ENCODE results near the gene GLP1R. TPM values are rescaled to one million over a fixed set of nuclear protein-coding genes. Genes with fewer than 3 reads are reported as not detected.
"Not testable (repeated sequence)": the region's sequence is repeated elsewhere in the genome, so short reads cannot be mapped to it uniquely, and the experiment has no call there.

The GLP1R gene
- total and polyA plus RNA-seq, 8 donors: 0.05 to 9.0 (median 1.9) TPM; not detected in 4

DNA sequence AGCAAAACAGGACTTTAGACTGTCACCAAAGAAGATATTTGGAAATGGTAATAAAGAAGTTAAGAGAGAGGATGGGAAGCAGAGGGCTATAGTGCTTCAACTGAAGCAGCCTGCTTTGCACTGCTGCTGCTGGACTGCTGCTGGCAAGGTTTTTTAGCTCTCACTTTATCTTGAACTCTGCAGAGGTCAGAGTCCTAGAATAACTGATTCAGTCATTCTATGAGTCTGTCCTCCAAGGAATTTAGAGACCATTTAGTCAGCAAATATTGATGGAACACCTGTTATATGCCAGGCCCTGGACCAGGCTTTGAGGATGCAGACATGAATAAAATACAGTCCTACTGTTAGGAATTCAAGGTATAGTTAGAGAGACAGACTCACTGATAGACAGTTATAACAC, 75.5 kb downstream of the GLP1R start:
- no peaks in the 10 kb centered on the region for H3K4me1 ChIP-seq
- intact Hi-C loops (cut with DNase I; ENCODE audit: low total_unique reads): no loop called here
- DNase-seq: no peak

GRCh38 chr6:39128106-39128505, 79.5 kb downstream of the GLP1R start:
- no peak for DNase-seq
- no peak overlapping the region for H3K4me3 ChIP-seq
- H3K4me1 ChIP-seq: no peaks in the 10 kb centered on the region
- H3K27me3 ChIP-seq: no peaks in the 10 kb centered on the region
- TF ChIP-seq EP300 (IDR thresholded peaks at IDR 0.05) (no peak), POLR2AphosphoS5 (IDR thresholded peaks at IDR 0.05) (no peak), POLR2A (IDR thresholded peaks at IDR 0.05) (no peak)
- TF ChIP-seq, protein P1, sequence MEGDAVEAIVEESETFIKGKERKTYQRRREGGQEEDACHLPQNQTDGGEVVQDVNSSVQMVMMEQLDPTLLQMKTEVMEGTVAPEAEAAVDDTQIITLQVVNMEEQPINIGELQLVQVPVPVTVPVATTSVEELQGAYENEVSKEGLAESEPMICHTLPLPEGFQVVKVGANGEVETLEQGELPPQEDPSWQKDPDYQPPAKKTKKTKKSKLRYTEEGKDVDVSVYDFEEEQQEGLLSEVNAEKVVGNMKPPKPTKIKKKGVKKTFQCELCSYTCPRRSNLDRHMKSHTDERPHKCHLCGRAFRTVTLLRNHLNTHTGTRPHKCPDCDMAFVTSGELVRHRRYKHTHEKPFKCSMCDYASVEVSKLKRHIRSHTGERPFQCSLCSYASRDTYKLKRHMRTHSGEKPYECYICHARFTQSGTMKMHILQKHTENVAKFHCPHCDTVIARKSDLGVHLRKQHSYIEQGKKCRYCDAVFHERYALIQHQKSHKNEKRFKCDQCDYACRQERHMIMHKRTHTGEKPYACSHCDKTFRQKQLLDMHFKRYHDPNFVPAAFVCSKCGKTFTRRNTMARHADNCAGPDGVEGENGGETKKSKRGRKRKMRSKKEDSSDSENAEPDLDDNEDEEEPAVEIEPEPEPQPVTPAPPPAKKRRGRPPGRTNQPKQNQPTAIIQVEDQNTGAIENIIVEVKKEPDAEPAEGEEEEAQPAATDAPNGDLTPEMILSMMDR (IDR thresholded peaks at IDR 0.05): no peak
- H3K9me3 ChIP-seq: no peaks in the 10 kb centered on the region
- WGBS, 5 donors: 56 to 77% (median 68%) methylated on average over 3 of the region's 3 CpGs
- no peaks in the 10 kb centered on the region for H3K36me3 ChIP-seq
- H3K27ac ChIP-seq: no peak overlapping the region
- intact Hi-C loops (cut with DNase I; ENCODE audit: low total_unique reads): no loop called here

More for the DNA sequence above, 75.5 kb downstream of the GLP1R start:
- H3K36me3 ChIP-seq: no peaks in the 10 kb centered on the region
- no peak overlapping the region for H3K4me3 ChIP-seq
- no peaks in the 10 kb centered on the region for H3K9me3 ChIP-seq
- no peak overlapping the region for H3K27ac ChIP-seq
- H3K27me3 ChIP-seq: no peaks in the 10 kb centered on the region
- TF ChIP-seq, protein P1 (IDR thresholded peaks at IDR 0.05): no peak
- no peak for TF ChIP-seq POLR2A (IDR thresholded peaks at IDR 0.05)
- no peak for TF ChIP-seq EP300 (IDR thresholded peaks at IDR 0.05)
- TF ChIP-seq POLR2AphosphoS5 (IDR thresholded peaks at IDR 0.05): no peak

GRCh38 chr6:39128832-39129231, 80.3 kb downstream of the GLP1R start:
- no peaks in the 10 kb centered on the region for H3K27me3 ChIP-seq
- no peaks in the 10 kb centered on the region for H3K36me3 ChIP-seq
- no peak overlapping the region for H3K4me3 ChIP-seq
- TF ChIP-seq POLR2A (IDR thresholded peaks at IDR 0.05) (no peak), POLR2AphosphoS5 (IDR thresholded peaks at IDR 0.05) (no peak), EP300 (IDR thresholded peaks at IDR 0.05) (no peak)
- TF ChIP-seq, protein P1 (IDR thresholded peaks at IDR 0.05): no peak
- H3K9me3 ChIP-seq: no peaks in the 10 kb centered on the region
- no peaks in the 10 kb centered on the region for H3K4me1 ChIP-seq
- intact Hi-C loops (cut with DNase I; ENCODE audit: low total_unique reads): no loop called here
- no peak for DNase-seq
- H3K27ac ChIP-seq: no peak overlapping the region

DNA sequence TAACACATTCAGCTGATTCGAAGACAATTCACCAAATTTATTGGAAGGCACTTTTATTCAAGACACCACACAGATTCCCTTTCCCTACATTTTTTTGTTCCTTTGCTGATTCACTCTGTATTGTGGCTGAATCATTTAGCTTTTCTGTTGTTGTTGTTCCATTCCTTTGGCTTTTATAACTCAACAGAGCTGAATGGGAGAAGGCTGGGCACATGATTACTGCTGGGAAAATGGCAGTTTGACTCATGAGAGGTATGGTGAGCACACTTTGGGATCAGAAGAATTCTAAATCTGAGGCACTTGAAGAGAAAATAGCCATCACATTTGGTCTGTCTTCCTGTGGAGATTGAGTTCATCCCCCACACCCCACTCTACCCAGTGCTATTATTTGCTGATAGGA, 82.1 kb downstream of the GLP1R start:
- no peak for DNase-seq
- Histone ChIP-seq H3K4me1 (no peaks in the 10 kb centered on the region), H3K4me3 (no peak overlapping the region), H3K27ac (no peak overlapping the region), H3K27me3 (no peaks in the 10 kb centered on the region), H3K36me3 (no peaks in the 10 kb centered on the region), H3K9me3 (no peaks in the 10 kb centered on the region)
- intact Hi-C loops (cut with DNase I; ENCODE audit: low total_unique reads): no loop called here
- WGBS, 5 donors: 81 to 94% (median 90%) methylated on average over 1 of the region's 1 CpG
- TF ChIP-seq POLR2A (IDR thresholded peaks at IDR 0.05) (no peak), EP300 (IDR thresholded peaks at IDR 0.05) (no peak), POLR2AphosphoS5 (IDR thresholded peaks at IDR 0.05) (no peak)
- TF ChIP-seq, protein P1 (IDR thresholded peaks at IDR 0.05): no peak

- 41 to 68% (median 67%) methylated on average over 3 of the region's 3 CpGs for WGBS, 5 donors
- H3K4me1 ChIP-seq: not testable (repeated sequence)
These were observed 86.2 kb downstream of the GLP1R start for GRCh38 chr6:39134761-39135160.

DNA sequence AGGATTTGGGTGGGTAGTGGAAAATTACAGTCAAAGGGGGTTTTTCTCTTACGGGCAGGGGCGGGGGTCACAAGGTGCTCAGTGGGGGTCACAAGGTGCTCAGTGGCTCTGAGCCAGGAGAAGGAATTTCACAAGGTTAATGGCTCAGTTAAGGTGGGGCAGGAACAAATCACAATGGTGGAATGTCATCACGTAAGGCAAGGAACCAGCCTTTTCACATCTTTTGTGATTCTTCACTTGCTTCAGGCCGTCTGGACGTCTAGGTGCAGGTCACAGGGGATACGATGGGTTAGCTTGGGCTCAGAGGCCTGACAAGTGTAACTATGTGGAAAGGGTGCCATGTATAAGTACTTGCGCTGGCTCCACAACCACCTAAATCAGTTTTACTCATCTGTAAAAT, 87.6 kb downstream of the GLP1R start:
- H3K27ac ChIP-seq; H3K36me3 ChIP-seq; DNase-seq; H3K4me3 ChIP-seq; intact Hi-C loops (cut with DNase I; ENCODE audit: low total_unique reads); H3K4me1 ChIP-seq: not testable (repeated sequence)
- 64 to 73% (median 71%) methylated on average over 7 of the region's 7 CpGs for WGBS, 5 donors
- Histone ChIP-seq H3K27me3 (peaks cover 0 to 10% (median 0%) of the 10 kb centered on the region in 3 donors), H3K9me3 (peaks cover 0 to 17% (median 14%) of the 10 kb centered on the region in 4 donors)

More at GRCh38 chr6:39134761-39135160, 86.2 kb downstream of the GLP1R start:
- DNase-seq; H3K4me3 ChIP-seq; H3K27me3 ChIP-seq; intact Hi-C loops (cut with DNase I; ENCODE audit: low total_unique reads); H3K36me3 ChIP-seq; H3K27ac ChIP-seq: not testable (repeated sequence)
- peaks cover 0 to 17% (median 14%) of the 10 kb centered on the region in 4 donors for H3K9me3 ChIP-seq

All from stomach (tissue), 9 donors.